ENCODE results near the gene FCER1G.

Gene FCER1G

GRCh38 chr1:161225534-161226319 is 10.6 kb downstream of the FCER1G start, which contains the start of gene TOMM40L (continued):
- TF ChIP-seq CTCF (tag by site-specific recombination; IDR thresholded peaks at IDR 0.05) (peak; percentile 74), ZNF394 (tag by site-specific recombination; IDR thresholded peaks at IDR 0.05; ENCODE audit: borderline replicate concordance) (peak; percentile 6), PBX3 (CRISPR knock-in tag; IDR thresholded peaks at IDR 0.05) (peak; percentile 85; the same call in 1 of the 2 replicates), ZNF362 (tag by site-specific recombination; IDR thresholded peaks at IDR 0.05) (peak; percentile 100), ZNF133 (tag by site-specific recombination; IDR thresholded peaks at IDR 0.05) (no peak), ZBTB21 (tag by site-specific recombination; IDR thresholded peaks at IDR 0.05) (peak; percentile 43; the same call in 1 of the 2 replicates), ZNF658 (tag by site-specific recombination; IDR thresholded peaks at IDR 0.05) (no peak), SP3 (tag by site-specific recombination; IDR thresholded peaks at IDR 0.05) (peak; percentile 94), ZNF777 (tag by site-specific recombination; IDR thresholded peaks at IDR 0.05; ENCODE audit: borderline replicate concordance) (no peak), ZNF692 (tag by site-specific recombination; IDR thresholded peaks at IDR 0.05) (peak; percentile 31; the same call in 1 of the 2 replicates), KLF8 (tag by site-specific recombination; IDR thresholded peaks at IDR 0.05) (peak; percentile 88), ZNF292 (tag by site-specific recombination; IDR thresholded peaks at IDR 0.05; ENCODE audit: borderline replicate concordance, low read depth) (no peak), ZNF391 (tag by site-specific recombination; IDR thresholded peaks at IDR 0.05; ENCODE audit: borderline replicate concordance, low read depth) (peak; percentile 24; the same call in 1 of the 2 replicates), ZNF639 (tag by site-specific recombination; IDR thresholded peaks at IDR 0.05) (peak; percentile 91), ZBTB48 (tag by site-specific recombination; IDR thresholded peaks at IDR 0.05) (peak; percentile 88), ZNF707 (tag by site-specific recombination; IDR thresholded peaks at IDR 0.05) (no peak), PRDM10 (tag by site-specific recombination; IDR thresholded peaks at IDR 0.05) (peak; percentile 62), ZBTB17 (tag by site-specific recombination; IDR thresholded peaks at IDR 0.05) (peak; percentile 93), ZNF629 (tag by site-specific recombination; IDR thresholded peaks at IDR 0.05) (peak; percentile 63), ZXDB (tag by site-specific recombination; IDR thresholded peaks at IDR 0.05) (peak; percentile 85), YY1 (tag by site-specific recombination; IDR thresholded peaks at IDR 0.05) (peak; percentile 99), REST (tag by site-specific recombination; IDR thresholded peaks at IDR 0.05) (peak; percentile 37), YY2 (tag by site-specific recombination; IDR thresholded peaks at IDR 0.05) (peak; percentile 95), ZNF521 (tag by site-specific recombination; IDR thresholded peaks at IDR 0.05) (no peak)
